ENCODE measurements around the gene TRIM44. TPM values are rescaled to one million over a fixed set of nuclear protein-coding genes. Genes with fewer than 3 reads are reported as not detected.

The TRIM44 gene
- total RNA-seq, 2 donors from 2014 or later, result 56.5 to 67.6 TPM

GRCh38 chr11:35798983-35799382 lies 136.4 kb downstream of the TRIM44 start:
- intact Hi-C loops (cut with DNase I), result loop anchor here in 1 of 2 donors (5.0 kb wide), 1 partner anchor 462 kb away; no protein-coding TSS in a partner anchor
- no peak for DNase-seq (ENCODE audit: low spot score)

GRCh38 chr11:35799655-35800054 lies 137.1 kb downstream of the TRIM44 start:
- no peak for DNase-seq (ENCODE audit: low spot score)
- intact Hi-C loops (cut with DNase I), result loop anchor here in 1 of 2 donors (5.0 kb wide), 1 partner anchor 462 kb away; no protein-coding TSS in a partner anchor

- no peak for DNase-seq (ENCODE audit: low spot score)
Measured at GRCh38 chr11:35800970-35801953, 138.7 kb downstream of the TRIM44 start.

GRCh38 chr11:35802221-35802620 lies 139.6 kb downstream of the TRIM44 start:
- intact Hi-C loops (cut with DNase I), result no loop called here

More at GRCh38 chr11:35800970-35801953, 138.7 kb downstream of the TRIM44 start:
- intact Hi-C loops (cut with DNase I), result no loop called here

GRCh38 chr11:35802672-35803071 lies 140.1 kb downstream of the TRIM44 start:
- no peak for DNase-seq (ENCODE audit: low spot score)
- intact Hi-C loops (cut with DNase I), result no loop called here

More at GRCh38 chr11:35802221-35802620, 139.6 kb downstream of the TRIM44 start:
- no peak for DNase-seq (ENCODE audit: low spot score)

- intact Hi-C loops (cut with DNase I), result no loop called here
- DNase-seq (ENCODE audit: low spot score), result no peak
Measured at GRCh38 chr11:35803115-35803514, 140.5 kb downstream of the TRIM44 start.

- intact Hi-C loops (cut with DNase I), result no loop called here
- no peak for DNase-seq (ENCODE audit: low spot score)
Measured at GRCh38 chr11:35804451-35805040, 142.0 kb downstream of the TRIM44 start.

GRCh38 chr11:35809561-35809960 lies 147.0 kb downstream of the TRIM44 start:
- intact Hi-C loops (cut with DNase I), result no loop called here
- no peak for DNase-seq (ENCODE audit: low spot score)

- intact Hi-C loops (cut with DNase I), result no loop called here
- no peak for DNase-seq (ENCODE audit: low spot score)
Measured at GRCh38 chr11:35810045-35810645, 147.6 kb downstream of the TRIM44 start.

GRCh38 chr11:35811783-35812182 lies 149.2 kb downstream of the TRIM44 start:
- intact Hi-C loops (cut with DNase I), result no loop called here
- DNase-seq (ENCODE audit: low spot score), result no peak

GRCh38 chr11:35812828-35813227 lies 150.3 kb downstream of the TRIM44 start:
- DNase-seq (ENCODE audit: low spot score), result no peak
- intact Hi-C loops (cut with DNase I), result no loop called here

- intact Hi-C loops (cut with DNase I), result no loop called here
Measured at GRCh38 chr11:35814081-35814695, 151.6 kb downstream of the TRIM44 start.

GRCh38 chr11:35814720-35815305 lies 152.2 kb downstream of the TRIM44 start:
- intact Hi-C loops (cut with DNase I), result no loop called here
- no peak for DNase-seq (ENCODE audit: low spot score)

More at GRCh38 chr11:35814081-35814695, 151.6 kb downstream of the TRIM44 start:
- no peak for DNase-seq (ENCODE audit: low spot score)

GRCh38 chr11:35815556-35816315 lies 153.2 kb downstream of the TRIM44 start:
- intact Hi-C loops (cut with DNase I), result no loop called here
- no peak for DNase-seq (ENCODE audit: low spot score)

- no peak for DNase-seq (ENCODE audit: low spot score)
- intact Hi-C loops (cut with DNase I), result loop anchor here in 1 of 2 donors (5.0 to 10.0 kb wide), 3 partner anchors 203 to 444 kb away; partner anchors contain the start of gene FJX1
Measured at GRCh38 chr11:35820614-35821013, 158.0 kb downstream of the TRIM44 start.

- intact Hi-C loops (cut with DNase I), result loop anchor here in 1 of 2 donors (5.0 to 10.0 kb wide), 3 partner anchors 206 to 442 kb away; partner anchors contain the start of gene FJX1
Measured at GRCh38 chr11:35822815-35823495, 160.4 kb downstream of the TRIM44 start.

GRCh38 chr11:35823742-35824298 lies 161.2 kb downstream of the TRIM44 start:
- no peak for DNase-seq (ENCODE audit: low spot score)
- intact Hi-C loops (cut with DNase I), result loop anchor here in 1 of 2 donors (5.0 to 10.0 kb wide), 3 partner anchors 207 to 441 kb away; partner anchors contain the start of gene FJX1

More at GRCh38 chr11:35822815-35823495, 160.4 kb downstream of the TRIM44 start:
- DNase-seq (ENCODE audit: low spot score), result no peak

All from posterior vena cava (tissue), 2 donors.